OCI-LY1 (cell line): ENCODE results near the gene C17orf67.

Source experiments
- EZH2 ChIP-seq: fragments of 200-600 bp; sonication (generic), shearing (Covaris generic); IDR thresholded peaks from 2 replicates; pipeline ENCODE4 v1.8.0; 2017; ENCODE audit warnings: borderline replicate concordance, mixed run types, mild to moderate bottlenecking, antibody characterized with exemption, low read length, moderate library complexity, mixed read lengths
- TF ChIP-seq, protein P1 (sequence below): fragments of 200-600 bp; sonication (generic), shearing (Covaris generic); IDR thresholded peaks from 2 replicates; pipeline ENCODE4 v1.5.1; 2017; ENCODE audit warnings: mild to moderate bottlenecking, antibody characterized with exemption, low read length, moderate library complexity, mixed read lengths

DNA sequence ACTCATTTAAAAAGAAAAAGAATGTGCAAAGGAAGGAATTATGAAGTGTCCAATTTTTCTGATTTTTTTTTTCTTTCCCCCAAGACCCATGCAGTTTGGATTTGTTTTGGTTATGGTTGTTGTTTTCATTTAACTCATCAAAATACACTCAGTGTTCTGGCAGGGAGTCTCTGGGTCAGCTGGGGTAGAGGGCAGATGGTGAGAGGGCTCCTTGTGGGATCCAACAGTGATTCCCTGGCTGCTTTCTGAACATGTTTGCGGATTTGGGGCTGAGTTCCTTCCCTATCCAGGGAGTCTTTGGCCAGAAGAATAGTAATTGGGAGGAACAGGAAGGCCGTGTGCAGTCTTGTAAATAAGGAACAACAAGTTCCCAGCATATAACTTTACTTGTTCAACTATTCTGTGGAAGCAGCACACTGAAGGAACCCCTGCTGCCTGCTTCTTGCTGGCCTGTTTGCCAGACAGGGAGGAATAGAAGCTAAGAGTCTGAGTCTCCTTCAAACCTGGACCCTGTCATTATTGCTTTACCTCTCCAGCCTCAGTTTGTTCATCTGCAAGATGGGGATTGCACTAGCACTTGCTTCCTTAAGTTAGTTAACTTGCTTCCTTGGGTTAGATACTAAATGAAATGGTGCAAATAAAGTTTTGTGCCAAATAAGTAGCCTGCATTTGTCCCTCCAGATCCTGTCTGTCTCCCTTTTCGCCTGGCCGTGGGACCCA lies 32.1 kb downstream of the C17orf67 start:
- TF ChIP-seq EZH2 = no peak
- TF ChIP-seq, protein P1, sequence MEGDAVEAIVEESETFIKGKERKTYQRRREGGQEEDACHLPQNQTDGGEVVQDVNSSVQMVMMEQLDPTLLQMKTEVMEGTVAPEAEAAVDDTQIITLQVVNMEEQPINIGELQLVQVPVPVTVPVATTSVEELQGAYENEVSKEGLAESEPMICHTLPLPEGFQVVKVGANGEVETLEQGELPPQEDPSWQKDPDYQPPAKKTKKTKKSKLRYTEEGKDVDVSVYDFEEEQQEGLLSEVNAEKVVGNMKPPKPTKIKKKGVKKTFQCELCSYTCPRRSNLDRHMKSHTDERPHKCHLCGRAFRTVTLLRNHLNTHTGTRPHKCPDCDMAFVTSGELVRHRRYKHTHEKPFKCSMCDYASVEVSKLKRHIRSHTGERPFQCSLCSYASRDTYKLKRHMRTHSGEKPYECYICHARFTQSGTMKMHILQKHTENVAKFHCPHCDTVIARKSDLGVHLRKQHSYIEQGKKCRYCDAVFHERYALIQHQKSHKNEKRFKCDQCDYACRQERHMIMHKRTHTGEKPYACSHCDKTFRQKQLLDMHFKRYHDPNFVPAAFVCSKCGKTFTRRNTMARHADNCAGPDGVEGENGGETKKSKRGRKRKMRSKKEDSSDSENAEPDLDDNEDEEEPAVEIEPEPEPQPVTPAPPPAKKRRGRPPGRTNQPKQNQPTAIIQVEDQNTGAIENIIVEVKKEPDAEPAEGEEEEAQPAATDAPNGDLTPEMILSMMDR = no peak
